Measurements from ENCODE around the gene GFOD1.
A peak's percentile ranks its signal among the peaks of the same experiment; 100 is the strongest.
"Not testable (repeated sequence)": the region's sequence is repeated elsewhere in the genome, so short reads cannot be mapped to it uniquely, and the experiment has no call there.

The GFOD1 gene

DNA sequence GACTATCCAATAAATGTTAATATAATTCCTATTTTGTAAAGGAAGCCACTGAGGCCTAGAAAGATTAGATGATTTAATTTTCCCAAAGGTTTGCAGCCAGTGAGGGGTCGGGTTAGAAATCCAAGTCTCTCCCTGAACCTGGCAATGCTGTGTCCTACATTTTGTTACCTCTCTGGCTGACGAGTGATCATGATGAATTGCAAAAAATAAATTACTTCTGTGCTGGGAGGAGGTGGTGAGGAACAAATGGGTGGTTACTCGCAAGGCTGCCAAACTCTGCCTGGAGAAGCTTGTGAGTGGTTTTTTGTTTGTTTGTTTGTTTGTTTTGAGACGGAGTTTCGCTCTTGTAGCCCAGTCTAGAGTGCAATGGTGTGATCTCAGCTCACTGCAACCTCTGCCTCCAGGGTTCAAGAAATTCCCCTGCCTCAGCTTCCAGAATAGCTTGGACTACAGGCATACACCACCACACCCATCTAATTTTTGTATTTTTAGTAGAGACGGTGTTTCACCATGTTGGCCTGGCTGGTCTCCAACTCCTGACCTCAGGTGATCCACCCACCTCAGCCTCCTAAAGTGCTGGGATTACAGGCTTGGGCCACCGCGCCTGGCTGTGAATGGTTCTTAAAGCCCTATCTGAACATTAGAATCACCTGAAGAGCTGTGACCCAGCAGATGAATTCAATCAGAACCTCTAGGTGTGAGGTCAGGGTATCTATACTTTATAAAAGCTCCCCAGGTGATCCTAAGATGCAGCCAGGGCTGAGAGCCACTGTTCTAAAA, 138.9 kb downstream of the GFOD1 start:
- no peak for DNase-seq

DNA sequence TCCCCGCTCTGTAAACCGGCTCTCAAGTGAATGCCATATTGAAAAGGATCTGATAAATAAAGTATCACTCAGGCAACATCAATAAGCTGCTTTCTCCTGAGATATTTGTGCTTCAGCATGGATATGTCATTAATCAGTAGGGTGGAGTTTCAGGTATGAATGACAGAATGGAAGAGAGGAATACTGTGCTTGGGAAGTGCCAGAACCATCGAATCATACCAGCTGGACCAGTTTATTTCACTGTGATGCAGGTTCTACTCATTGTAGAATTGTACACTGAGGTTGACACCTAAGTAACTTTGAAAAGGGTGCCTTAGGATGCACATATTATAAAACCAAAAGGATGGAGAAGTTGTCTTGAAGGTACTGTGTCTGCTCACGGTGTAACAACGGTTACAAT, 141.2 kb downstream of the GFOD1 start:
- DNase-seq: no peak

DNA sequence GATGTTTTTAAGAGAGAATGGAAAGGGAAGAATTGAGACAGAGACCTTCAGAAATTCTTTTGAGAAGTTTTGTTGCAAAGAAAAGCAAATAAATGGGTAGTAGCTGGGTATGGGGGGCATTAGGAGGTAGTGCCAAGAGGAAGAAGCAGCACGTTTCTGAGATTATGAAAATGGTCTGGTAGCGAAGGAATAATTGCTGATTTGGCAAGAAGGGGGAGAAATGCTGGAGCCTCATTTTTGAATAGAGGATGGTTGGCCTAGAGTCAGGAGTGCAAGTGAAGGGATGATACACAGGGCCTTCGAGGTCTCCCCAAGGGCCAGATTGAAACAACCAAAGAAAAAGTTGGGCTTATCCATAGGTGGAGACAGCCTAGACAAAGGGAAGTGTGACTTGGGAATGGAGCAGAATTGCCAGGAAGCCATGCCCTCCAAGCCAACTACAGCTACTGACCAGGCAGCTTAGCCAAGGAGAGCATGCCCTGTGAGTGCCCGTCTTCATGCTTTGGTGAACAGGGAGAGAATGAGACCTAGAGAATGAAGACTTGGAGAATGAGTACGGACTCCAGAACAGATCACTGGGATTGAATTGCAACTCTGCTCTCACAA, 144.9 kb downstream of the GFOD1 start:
- DNase-seq: no peak

DNA sequence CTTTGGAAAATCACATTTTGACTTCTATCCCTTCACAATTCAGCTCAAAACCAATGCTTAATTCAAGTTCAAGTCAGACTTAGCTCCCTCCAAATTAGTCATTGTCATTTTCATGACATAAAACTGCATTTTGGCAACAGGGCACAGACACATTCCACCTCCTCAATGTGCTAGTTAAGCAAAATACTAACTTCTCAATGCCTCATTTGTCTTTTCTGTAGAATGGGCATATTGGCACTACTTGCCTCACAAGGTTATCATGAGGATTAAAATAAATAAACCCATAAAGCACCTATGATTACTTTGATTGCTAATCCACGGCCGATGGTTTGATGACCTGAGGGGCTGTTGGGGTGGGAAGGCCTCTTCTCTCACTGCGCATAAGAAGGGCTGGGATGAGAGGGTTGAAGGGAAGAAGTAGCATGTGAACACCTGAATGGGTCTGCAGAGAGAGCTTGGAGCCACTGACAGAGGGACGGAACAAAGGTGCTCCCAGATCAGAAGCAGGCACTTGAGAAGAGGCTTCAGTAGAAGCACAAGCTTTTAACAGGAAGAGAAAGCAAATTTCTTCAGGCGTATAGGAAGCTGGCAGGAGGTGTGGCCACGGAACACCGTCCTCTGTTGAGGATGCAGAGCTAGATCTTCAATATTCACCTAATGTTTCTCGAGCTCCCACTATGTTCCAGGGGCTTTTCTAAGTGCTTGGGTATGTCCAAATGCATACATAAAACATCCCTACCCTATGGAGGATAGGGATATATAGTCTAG, 147.4 kb downstream of the GFOD1 start:
- no peak for DNase-seq

DNA sequence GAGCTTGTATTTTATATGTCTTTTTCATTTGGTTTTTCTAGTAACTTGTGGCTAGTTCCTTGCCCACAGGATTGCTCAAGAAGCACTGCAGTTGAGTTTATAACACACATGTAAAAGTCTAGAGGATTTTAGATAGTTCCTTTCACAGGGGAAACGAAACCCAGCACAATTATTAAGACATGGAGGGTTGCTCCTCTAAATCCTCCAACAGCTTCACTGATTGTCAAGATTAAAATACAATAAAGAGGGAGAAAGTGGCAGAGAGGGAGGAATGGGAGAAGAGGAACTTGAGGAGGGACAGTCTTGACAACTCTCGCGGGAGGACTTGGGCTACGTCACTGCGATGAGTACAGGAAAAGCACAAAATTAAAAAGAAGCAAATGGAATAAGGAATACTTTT, 149.4 kb downstream of the GFOD1 start:
- DNase-seq: no peak

DNA sequence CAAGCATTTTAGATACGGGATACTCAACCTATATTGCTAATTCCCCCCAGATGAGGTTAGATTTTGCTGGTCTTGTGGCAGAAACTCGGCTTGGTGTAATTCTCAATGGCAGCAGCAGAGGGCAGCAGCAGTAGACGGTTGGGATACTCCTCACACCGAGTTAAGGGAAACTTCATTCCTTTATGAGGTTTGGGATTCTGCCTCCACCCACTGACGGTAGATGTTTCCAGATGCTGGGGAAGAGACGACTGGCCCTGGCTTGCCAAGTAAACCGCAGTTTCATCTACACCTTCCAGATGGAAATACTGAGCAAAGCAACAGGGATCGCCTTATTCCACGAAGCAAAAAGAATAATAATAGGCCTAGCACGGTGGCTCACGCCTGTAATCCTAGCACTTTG, 150.8 kb downstream of the GFOD1 start:
- peak; percentile 59 for DNase-seq

DNA sequence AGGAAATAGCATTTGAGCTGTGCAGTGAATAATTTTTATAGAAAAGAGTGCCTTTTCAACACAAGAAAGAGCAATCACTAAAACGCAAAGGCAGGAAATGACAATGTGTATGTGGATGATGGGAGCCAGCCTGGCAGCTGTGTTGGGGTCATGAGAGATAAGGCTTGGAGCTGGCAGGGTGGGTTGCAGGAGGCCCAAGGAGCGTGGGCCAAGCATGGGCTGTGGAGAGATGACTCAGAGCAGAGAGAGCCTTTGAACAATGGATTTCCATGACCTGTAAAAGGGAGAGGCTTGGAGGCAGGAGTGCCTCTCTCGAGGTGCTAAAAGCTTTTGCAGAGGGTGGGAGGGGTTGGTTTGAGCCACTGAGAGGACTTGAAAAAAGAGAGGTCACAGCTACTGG, 152.4 kb downstream of the GFOD1 start:
- no peak for DNase-seq

DNA sequence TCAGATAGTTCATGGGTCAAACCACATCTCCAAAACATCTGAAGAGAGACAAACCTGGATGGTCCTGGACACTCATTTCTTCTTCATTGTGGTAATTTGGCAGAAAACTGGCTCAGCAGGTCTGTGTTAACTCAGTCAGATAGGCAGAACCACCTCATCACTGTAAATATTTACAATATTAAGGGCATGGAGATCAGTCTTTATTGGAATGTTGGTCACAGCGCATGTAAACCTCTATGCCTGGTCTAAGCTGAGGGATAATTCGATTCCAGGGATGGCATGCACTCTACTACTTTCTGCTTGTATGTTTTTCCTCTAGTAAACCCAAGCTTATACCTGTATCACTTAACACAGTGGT, 155.1 kb downstream of the GFOD1 start:
- no peak for DNase-seq

DNA sequence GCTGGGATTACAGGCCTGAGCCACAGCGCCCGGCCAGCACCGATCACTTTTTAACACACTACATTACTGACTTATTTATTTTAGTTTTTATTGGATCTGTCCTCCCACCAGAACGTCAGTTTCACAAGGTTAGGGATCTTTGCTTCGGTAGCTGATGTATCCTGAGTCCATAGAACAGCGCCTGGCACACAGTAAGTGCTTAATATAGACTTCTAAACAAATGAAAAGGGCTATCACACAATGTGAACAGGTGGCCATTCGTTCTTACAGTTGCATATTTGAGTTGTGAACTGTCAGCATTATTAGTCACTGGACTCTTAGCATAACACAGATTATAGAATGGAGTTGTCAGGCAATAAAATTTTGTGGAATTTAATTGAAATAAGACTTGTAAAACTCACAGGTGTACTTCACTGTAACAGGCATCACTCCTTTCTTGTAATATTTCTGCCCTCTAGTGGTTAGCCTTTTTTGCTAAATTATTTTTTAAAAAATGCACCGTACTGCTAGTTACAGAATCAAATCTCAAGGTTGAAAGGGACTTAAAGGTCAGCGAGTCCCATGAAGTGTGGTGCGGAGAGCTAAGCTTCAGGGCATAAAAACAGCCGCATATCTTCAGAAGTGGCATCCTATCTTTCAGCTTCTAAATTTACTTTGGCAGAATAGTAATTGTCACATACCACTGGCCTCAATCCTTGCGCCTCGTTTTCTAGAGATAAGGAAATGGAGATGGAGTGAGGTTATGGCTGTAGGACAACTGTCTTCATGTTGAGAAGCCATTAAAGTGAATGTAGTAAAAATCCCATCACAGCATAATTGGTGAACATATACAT, 155.7 kb downstream of the GFOD1 start:
- DNase-seq: no peak

DNA sequence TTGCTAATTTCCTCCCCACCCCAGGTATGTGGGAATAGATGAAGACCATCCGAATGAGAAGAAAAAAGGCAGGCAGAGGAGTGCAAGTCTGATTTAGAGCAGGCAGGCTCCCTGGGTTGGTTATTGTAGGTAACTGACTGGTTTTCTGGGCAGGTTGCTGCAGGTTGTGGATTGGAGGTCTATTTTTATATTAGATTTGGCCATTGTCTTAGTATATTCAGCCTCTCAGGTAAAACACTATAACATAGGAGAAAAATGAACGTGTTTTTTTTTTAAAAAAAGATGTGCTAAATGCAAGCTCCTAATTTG, 158.6 kb downstream of the GFOD1 start:
- DNase-seq: no peak

DNA sequence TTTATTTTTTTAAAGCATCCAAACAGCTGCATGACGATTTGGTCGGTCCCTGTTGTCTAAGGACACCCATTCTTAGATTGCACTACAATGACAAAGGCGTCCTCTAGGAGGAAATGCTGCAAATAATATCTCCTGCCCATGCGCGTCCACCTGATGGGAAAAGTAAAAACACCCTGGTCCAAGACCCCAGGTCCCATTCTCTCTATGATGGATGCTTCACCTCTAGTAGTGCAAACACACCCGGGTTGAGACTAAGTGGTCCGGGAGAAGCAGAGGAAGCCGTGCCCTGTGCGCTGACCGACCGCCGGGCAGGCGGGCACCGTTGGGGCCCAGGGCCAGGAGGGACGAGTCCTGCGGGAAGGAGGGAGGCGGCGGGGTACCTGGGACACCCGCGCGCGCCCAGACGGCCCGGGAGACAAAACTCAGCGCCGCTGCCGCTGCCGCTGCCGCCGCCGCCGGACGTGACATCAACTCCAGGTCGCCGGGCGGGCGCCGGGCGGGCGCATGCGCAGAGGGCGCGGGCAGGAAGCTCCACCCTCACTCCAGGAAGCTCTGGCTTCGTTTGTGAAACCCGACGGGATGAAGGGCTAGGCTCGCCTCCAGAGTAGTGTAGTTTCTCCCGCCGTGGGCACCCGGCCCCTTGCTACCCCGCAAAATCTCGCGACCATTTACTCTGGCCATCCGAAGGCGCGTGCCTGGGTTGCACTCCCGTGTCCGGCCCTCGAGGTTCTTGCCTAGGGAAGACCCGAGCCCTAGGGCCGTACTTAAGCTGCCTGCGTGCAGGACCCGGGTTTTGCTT, 159.1 kb downstream of the GFOD1 start, which contains the start of gene TBC1D7:
TSS of gene TBC1D7 (minus strand) at position 462 of the 799 bp plus-strand sequence. CDS start 1,639 bp downstream, outside the sequence.
- DNase-seq: peak; percentile 92

DNA sequence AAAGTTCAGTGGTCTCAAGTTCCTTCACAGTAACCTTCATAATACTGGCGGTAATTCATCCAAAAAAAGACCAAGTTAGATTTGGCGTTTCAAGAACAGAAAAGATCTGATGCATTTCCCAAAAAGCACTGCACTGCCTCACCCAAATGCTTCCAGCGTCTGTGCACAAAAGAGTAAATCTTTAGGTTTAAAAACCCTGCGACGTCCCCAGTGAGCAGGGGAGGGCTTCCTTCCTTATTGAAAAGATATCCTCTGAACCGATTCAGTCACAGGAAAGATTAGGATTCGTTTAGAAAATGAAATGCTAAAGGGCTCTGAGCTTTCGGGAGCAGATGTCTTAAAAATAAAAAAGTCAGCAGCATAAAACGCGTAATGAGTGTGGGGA, 159.7 kb downstream of the GFOD1 start:
- no peak for DNase-seq

DNA sequence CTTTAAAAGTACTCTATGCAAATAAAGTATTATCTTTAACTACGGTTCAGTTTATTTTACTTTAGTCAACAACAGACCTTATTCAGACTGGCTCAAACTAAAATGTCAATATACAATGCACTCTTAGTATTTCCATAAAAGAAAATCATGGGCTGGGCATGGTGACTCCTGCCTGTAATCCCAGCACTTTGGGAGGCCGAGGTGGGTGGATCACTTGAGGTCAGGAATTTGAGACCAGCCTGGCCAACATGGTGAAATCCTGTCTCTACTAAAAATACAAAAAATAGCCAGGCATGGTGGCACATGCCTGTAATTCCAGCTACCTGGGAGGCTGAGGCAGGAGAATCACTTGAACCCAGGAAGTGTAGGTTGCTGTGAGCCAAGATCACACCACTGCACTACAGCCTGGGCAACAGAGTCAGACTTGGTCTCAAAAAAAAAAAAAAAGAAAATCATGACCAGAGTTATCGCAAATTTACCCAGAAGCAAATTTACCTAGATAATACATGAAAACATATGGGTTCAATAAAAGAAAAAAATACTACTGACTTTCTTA, 161.3 kb downstream of the GFOD1 start:
- not testable (repeated sequence) for DNase-seq

DNA sequence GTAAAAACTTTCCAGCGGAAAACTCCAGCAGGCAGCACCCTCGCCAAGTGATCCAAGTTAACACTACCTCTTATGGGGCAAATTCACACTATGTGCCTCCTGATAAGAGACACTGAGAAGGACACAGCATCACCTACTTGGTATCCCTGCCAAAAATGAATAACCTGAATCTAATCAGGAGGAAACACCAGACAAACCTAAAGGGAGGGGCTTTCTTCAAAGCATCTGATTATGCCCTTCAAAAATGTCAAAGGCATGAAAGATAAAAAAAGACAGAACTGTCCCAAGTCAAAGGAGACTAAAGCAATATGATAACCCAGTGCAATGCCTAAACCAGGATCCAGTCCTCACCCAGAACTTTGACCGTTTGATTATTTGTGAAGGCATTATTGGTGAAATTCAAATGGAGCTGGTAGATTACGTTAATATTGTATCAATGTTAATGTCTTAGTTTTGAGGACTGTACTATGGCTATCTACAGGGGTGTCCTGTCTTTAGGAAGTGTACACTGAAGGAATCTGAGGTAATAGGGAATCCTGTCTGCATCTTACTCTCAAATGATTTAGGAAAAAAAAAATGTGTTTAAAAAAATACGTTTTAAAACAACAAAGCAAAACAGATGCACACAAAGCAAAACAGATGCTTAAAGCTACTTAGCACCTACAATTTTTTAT, 167.4 kb downstream of the GFOD1 start:
- no peak for DNase-seq

DNA sequence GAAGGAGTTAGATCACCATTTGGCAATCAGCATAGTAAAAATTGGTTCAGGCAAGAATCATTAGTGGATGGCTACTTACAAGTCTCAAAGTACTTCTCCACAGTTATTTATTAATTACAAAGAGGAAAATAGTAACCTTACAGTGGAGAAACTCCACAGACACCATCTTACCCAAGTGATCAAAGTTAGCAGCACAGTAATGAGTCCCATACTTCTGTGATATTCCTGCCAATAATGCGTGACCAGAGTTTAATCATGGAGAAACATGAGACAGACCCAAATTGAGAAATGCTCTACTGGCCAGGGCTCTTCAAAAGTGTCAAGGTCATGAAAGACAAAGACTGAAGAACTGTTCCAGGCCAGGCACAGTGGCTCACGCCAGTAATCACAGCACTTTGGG, 168.6 kb downstream of the GFOD1 start:
- no peak for DNase-seq

DNA sequence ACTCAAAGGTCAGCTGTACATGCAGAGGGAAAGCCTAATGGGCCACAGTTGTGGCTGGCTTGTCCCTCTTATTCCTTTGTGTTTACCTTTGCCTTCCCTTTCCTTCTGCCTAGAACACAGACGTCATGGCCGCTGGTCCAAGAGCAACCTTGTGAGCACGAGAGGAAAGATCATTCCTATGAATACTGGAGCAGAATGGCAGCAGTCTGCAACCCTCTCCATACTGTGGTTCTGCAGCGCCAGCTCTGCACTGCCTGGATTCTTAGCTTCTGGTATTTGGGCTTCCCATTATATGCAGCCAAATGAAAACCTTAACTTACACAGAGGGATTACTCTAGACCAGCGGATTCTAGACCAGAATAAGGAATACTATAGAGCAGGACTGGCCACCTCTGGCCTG, 171.5 kb downstream of the GFOD1 start:
- DNase-seq: no peak

DNA sequence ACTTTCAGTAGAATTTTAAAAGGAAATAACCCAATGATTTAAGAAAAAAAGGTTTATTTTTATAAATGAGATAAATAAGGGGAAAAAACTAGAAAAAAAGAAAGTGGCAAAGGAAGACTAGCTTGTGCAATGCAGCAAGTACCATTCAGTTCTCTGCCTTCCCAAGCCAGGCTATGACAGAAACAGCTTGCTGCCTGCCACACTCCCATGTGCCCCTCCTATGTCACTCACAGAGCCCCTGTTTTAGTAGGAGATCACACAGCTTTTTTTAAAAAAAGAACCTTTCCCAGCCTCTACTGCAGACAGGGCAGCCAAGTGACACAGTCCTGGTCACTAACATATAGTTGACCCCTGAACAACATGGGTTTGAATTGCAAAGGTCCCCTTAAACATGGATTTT, 172.6 kb downstream of the GFOD1 start:
- DNase-seq: no peak

DNA sequence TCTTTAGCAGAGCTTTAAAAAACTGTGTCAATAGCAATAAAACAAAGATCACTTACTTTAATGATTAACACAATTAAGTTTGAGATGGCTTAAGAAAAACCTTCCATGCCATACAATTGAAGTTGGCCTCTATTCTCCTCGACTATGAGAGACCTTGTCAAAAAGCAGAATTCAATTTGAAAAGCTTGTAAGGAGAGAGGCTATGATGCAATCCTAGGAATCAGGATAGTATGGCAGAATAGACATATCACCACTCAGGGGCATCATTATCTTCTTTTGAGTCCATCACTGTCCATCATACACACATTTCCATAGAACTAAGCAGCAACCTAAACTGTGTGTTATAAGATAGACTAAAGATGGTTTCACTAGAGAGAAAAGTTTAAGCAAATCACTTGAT, 176.2 kb downstream of the GFOD1 start:
- DNase-seq: no peak

DNA sequence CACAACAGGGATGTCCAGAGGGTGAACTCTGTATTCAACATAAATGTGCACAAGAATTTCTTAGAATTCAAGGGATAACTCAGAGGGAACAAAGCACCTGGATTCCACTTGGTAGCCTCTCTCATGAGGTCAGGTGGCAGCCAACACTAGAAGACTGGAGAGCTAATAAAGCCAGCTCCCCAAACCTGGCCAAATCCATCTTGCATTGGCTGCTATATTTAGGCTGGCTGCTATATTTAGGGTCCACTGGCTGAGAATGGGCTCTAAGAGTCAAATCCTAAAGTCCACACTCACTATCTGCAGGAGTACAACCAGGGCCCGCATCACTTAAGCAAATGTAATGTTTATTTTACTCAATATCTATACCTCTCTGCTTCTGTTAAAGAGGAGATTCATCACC, 179.1 kb downstream of the GFOD1 start:
- no peak for DNase-seq
